ENCODE measurements around the gene ZFYVE27. TPM values are rescaled to one million over a fixed set of nuclear protein-coding genes. Genes with fewer than 3 reads are reported as not detected.

Gene ZFYVE27
- total RNA-seq, 1 experiment from 2014 or later = 20.8 TPM

- Histone ChIP-seq H3K27ac (no peak overlapping the region), H3K36me3 (peaks cover 5% of the 10 kb centered on the region; the same call in 1 of the 2 replicates), H3K9me3 (replicated peaks) (no peaks in the 10 kb centered on the region; the same call in 1 of the 2 replicates), H3K27me3 (replicated peaks) (no peaks in the 10 kb centered on the region), H3K4me1 (replicated peaks) (peaks cover 21% of the 10 kb centered on the region), H3K4me3 (no peak overlapping the region)
- DNase-seq (ENCODE audit: low read depth in 1 of 2, low spot score in 2 of 2) = peak; percentile 65 to 73
These were observed 27.7 kb upstream of the ZFYVE27 start for GRCh38 chr10:97708976-97709946.

- Histone ChIP-seq H3K27me3 (replicated peaks) (no peaks in the 10 kb centered on the region), H3K27ac (no peak overlapping the region), H3K4me3 (no peak overlapping the region), H3K9me3 (replicated peaks) (no peaks in the 10 kb centered on the region; the same call in 1 of the 2 replicates), H3K4me1 (replicated peaks) (peaks cover 39% of the 10 kb centered on the region), H3K36me3 (peaks cover 24% of the 10 kb centered on the region)
- no peak for DNase-seq (ENCODE audit: low read depth in 1 of 2, low spot score in 2 of 2)
These were observed 25.0 kb upstream of the ZFYVE27 start for GRCh38 chr10:97711640-97712572.

GRCh38 chr10:97713339-97713825 lies 23.5 kb upstream of the ZFYVE27 start, which contains the start of gene MARVELD1:
MARVELD1 (plus strand) TSS chr10:97713730; CDS start chr10:97713877, 147 bp downstream.
- peak; percentile 63 to 88 for DNase-seq (ENCODE audit: low read depth in 1 of 2, low spot score in 2 of 2)
- H3K4me3 ChIP-seq = peak within 1 kb of the TSS; percentile 86
- H3K9me3 ChIP-seq (replicated peaks) = no peaks in the 10 kb centered on the region; the same call in 1 of the 2 replicates
- H3K36me3 ChIP-seq = peaks cover 39% of the 10 kb centered on the region
- peak within 1 kb of the TSS; percentile 83 for H3K27ac ChIP-seq
- H3K27me3 ChIP-seq (replicated peaks) = no peaks in the 10 kb centered on the region
- peaks cover 39% of the 10 kb centered on the region for H3K4me1 ChIP-seq (replicated peaks)

GRCh38 chr10:97713826-97714400 lies 23.0 kb upstream of the ZFYVE27 start:
- Histone ChIP-seq H3K27ac (peak overlapping the region; percentile 83), H3K4me3 (peak overlapping the region; percentile 86), H3K9me3 (replicated peaks) (no peaks in the 10 kb centered on the region; the same call in 1 of the 2 replicates), H3K36me3 (peaks cover 44% of the 10 kb centered on the region), H3K27me3 (replicated peaks) (no peaks in the 10 kb centered on the region), H3K4me1 (replicated peaks) (peaks cover 38% of the 10 kb centered on the region)
- DNase-seq (ENCODE audit: low read depth in 1 of 2, low spot score in 2 of 2) = peak; percentile 76 to 85

GRCh38 chr10:97714401-97715258 lies 22.3 kb upstream of the ZFYVE27 start:
- Histone ChIP-seq H3K4me1 (replicated peaks) (peaks cover 31% of the 10 kb centered on the region), H3K36me3 (peaks cover 49% of the 10 kb centered on the region), H3K27ac (peak overlapping the region; percentile 83), H3K9me3 (replicated peaks) (no peaks in the 10 kb centered on the region; the same call in 1 of the 2 replicates), H3K4me3 (peak overlapping the region; percentile 86), H3K27me3 (replicated peaks) (no peaks in the 10 kb centered on the region)
- DNase-seq (ENCODE audit: low read depth in 1 of 2, low spot score in 2 of 2) = peak; percentile 77

- no peak for DNase-seq (ENCODE audit: low read depth in 1 of 2, low spot score in 2 of 2)
- no peaks in the 10 kb centered on the region; the same call in 1 of the 2 replicates for H3K9me3 ChIP-seq (replicated peaks)
- peak overlapping the region; percentile 86 for H3K4me3 ChIP-seq
- peaks cover 25% of the 10 kb centered on the region for H3K4me1 ChIP-seq (replicated peaks)
- no peaks in the 10 kb centered on the region for H3K27me3 ChIP-seq (replicated peaks)
- peaks cover 49% of the 10 kb centered on the region for H3K36me3 ChIP-seq
- H3K27ac ChIP-seq = no peak overlapping the region
These were observed 21.6 kb upstream of the ZFYVE27 start for GRCh38 chr10:97715259-97715874.

- Histone ChIP-seq H3K27ac (no peak overlapping the region), H3K9me3 (replicated peaks) (no peaks in the 10 kb centered on the region; the same call in 1 of the 2 replicates), H3K4me1 (replicated peaks) (peaks cover 25% of the 10 kb centered on the region), H3K36me3 (peaks cover 49% of the 10 kb centered on the region), H3K27me3 (replicated peaks) (no peaks in the 10 kb centered on the region), H3K4me3 (no peak overlapping the region)
- no peak for DNase-seq (ENCODE audit: low read depth in 1 of 2, low spot score in 2 of 2)
These were observed 19.3 kb upstream of the ZFYVE27 start for GRCh38 chr10:97717627-97718026.

- Histone ChIP-seq H3K27me3 (replicated peaks) (no peaks in the 10 kb centered on the region), H3K36me3 (peaks cover 49% of the 10 kb centered on the region), H3K4me1 (replicated peaks) (peaks cover 20% of the 10 kb centered on the region), H3K4me3 (no peak overlapping the region), H3K9me3 (replicated peaks) (no peaks in the 10 kb centered on the region; the same call in 1 of the 2 replicates), H3K27ac (no peak overlapping the region)
- DNase-seq (ENCODE audit: low read depth in 1 of 2, low spot score in 2 of 2) = no peak
These were observed 18.8 kb upstream of the ZFYVE27 start for GRCh38 chr10:97718178-97718577.

- peaks cover 49% of the 10 kb centered on the region for H3K36me3 ChIP-seq
- DNase-seq (ENCODE audit: low read depth in 1 of 2, low spot score in 2 of 2) = no peak
- H3K27ac ChIP-seq = no peak overlapping the region
- no peaks in the 10 kb centered on the region; the same call in 1 of the 2 replicates for H3K9me3 ChIP-seq (replicated peaks)
- H3K4me3 ChIP-seq = no peak overlapping the region
- peaks cover 18% of the 10 kb centered on the region for H3K4me1 ChIP-seq (replicated peaks)
- H3K27me3 ChIP-seq (replicated peaks) = no peaks in the 10 kb centered on the region
These were observed 18.2 kb upstream of the ZFYVE27 start for GRCh38 chr10:97718659-97719142.

- no peak overlapping the region for H3K27ac ChIP-seq
- no peak overlapping the region for H3K4me3 ChIP-seq
- H3K9me3 ChIP-seq (replicated peaks) = no peaks in the 10 kb centered on the region
- DNase-seq (ENCODE audit: low read depth in 1 of 2, low spot score in 2 of 2) = no peak
- no peaks in the 10 kb centered on the region for H3K27me3 ChIP-seq (replicated peaks)
- peaks cover 18% of the 10 kb centered on the region for H3K4me1 ChIP-seq (replicated peaks)
- peaks cover 41% of the 10 kb centered on the region for H3K36me3 ChIP-seq
These were observed 17.3 kb upstream of the ZFYVE27 start for GRCh38 chr10:97719602-97720001.

GRCh38 chr10:97721871-97722780 lies 14.8 kb upstream of the ZFYVE27 start:
- Histone ChIP-seq H3K4me1 (replicated peaks) (no peaks in the 10 kb centered on the region), H3K4me3 (no peak overlapping the region), H3K27me3 (replicated peaks) (no peaks in the 10 kb centered on the region), H3K27ac (no peak overlapping the region), H3K9me3 (replicated peaks) (no peaks in the 10 kb centered on the region), H3K36me3 (peaks cover 23% of the 10 kb centered on the region)
- DNase-seq (ENCODE audit: low read depth in 1 of 2, low spot score in 2 of 2) = no peak

All from SJSA1 (cell line).